Loucy (cell line): ENCODE data around the gene CS.

Experiments used
- H2AFZ ChIP-seq: fragments of 200-600 bp; sonication (generic); 2 replicates; pipeline ENCODE4 v1.6.0; 2016; ENCODE audit warnings: antibody characterized with exemption, mild to moderate bottlenecking, low read length, moderate library complexity
- H3F3A ChIP-seq: fragments of 200-600 bp; 2 replicates; pipeline ENCODE4 v1.6.0; 2016; ENCODE audit warnings: antibody characterized with exemption, low read depth, mild to moderate bottlenecking
- H3K27me3 ChIP-seq: fragments of 200-600 bp; sonication (generic); 2 replicates; pipeline ENCODE4 v1.6.1; 2014; ENCODE audit warnings: low read length, mild to moderate bottlenecking; ENCODE audit not compliant: insufficient read depth, poor library complexity, severe bottlenecking
- H3K36me3 ChIP-seq: fragments of 200-600 bp; sonication (generic); 2 replicates; pipeline ENCODE4 v1.6.1; 2016; ENCODE audit warnings: low read length; ENCODE audit not compliant: insufficient read depth
- H3K4me1 ChIP-seq: fragments of 200-600 bp; sonication (generic); 2 replicates; pipeline ENCODE4 v1.5.1; 2014; ENCODE audit warnings: low read length, mild to moderate bottlenecking; ENCODE audit not compliant: insufficient read depth, poor library complexity, severe bottlenecking
- H3K4me2 ChIP-seq: fragments of 200-600 bp; sonication (generic); 2 replicates; pipeline ENCODE4 v1.6.0; 2014; ENCODE audit warnings: antibody characterized with exemption, low read length, low read depth, mild to moderate bottlenecking; ENCODE audit not compliant: poor library complexity, severe bottlenecking
- H3K4me3 ChIP-seq: fragments of 200-600 bp; sonication (generic); 2 replicates; pipeline ENCODE4 v1.5.1; 2014; ENCODE audit warnings: low read length, mild to moderate bottlenecking, mixed read lengths; ENCODE audit not compliant: poor library complexity, severe bottlenecking
- H3K79me2 ChIP-seq: fragments of 200-600 bp; sonication (generic); 2 replicates; pipeline ENCODE4 v1.6.1; 2014; ENCODE audit warnings: low read length; ENCODE audit not compliant: insufficient read depth
- H3K9ac ChIP-seq: fragments of 200-600 bp; sonication (generic); 2 replicates; pipeline ENCODE4 v1.6.0; 2014; ENCODE audit warnings: mild to moderate bottlenecking, low read depth, low read length, moderate library complexity; ENCODE audit not compliant: poor library complexity, severe bottlenecking
- H3K9me2 ChIP-seq: fragments of 200-600 bp; sonication (generic); replicated peaks from 2 replicates; pipeline ENCODE4 v1.6.1; 2016; ENCODE audit warnings: low read depth, low read length, mixed read lengths
- H3K9me3 ChIP-seq: fragments of 200-600 bp; sonication (generic); 2 replicates; pipeline ENCODE4 v1.6.1; 2014; ENCODE audit warnings: mild to moderate bottlenecking, antibody characterized with exemption, low read length, low read depth; ENCODE audit not compliant: insufficient read depth
- H4K20me1 ChIP-seq: fragments of 200-600 bp; sonication (generic); 2 replicates; pipeline ENCODE4 v1.6.0; 2014; ENCODE audit warnings: antibody characterized with exemption, low read length, mild to moderate bottlenecking; ENCODE audit not compliant: insufficient read depth, poor library complexity, severe bottlenecking
- CTCF ChIP-seq: fragments of 200-600 bp; sonication (generic); conservative IDR thresholded peaks from 2 replicates; pipeline ENCODE4 v1.5.1; 2014; ENCODE audit warnings: mild to moderate bottlenecking, antibody characterized with exemption, low read length
- EZH2phosphoT487 ChIP-seq: fragments of 200-600 bp; IDR thresholded peaks from 2 replicates; pipeline ENCODE4 v1.6.1; 2018; ENCODE audit warnings: antibody characterized with exemption, mild to moderate bottlenecking, moderate library complexity, borderline replicate concordance

Gene CS

DNA sequence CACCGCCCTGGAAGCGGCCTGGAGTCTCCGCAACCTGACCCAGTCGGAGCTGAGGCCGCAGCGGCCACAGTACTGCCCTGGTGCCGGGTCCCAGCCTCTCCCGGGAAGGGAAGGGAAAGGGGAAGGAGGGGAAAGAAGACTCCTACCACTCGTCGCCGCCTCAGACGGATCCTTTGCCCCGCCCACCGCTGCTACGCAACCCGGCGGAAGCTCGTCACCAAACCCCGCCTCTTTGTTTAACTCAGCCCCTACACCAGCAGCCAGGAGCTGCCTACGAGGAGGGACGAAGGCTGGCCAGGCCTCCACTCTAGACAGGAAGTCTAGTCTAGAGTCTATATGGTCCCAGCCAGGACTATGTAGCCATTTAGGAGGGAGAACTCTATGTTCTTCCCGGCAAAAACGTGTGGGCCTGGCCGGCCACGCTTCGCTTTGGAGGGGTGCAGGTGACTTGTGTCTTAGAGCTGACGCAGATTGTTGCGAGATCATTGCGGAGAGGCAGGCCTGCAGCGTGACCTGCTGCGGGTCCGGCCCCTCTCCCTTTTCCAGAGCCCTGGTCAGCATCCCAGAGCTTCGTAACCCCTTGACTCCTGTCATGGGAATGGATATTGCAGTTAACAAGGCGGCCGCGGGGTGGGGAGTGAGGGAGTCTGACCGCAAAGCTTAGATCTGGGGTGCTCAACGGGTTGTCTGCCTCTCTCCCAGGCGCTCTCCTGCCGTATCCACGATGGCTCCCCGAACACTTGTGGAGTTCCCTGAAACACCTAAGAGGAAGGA is 78.2 kb downstream of the CS start, which contains the start of gene RNF41:
Gene RNF41, minus strand, starts transcription at position 166 of the 774 bp plus-strand sequence. CDS start 7,875 bp downstream, outside the sequence.
- Histone ChIP-seq H2AFZ (peak within 1 kb of the TSS; percentile 78), H4K20me1 (peaks cover 6% of the 10 kb centered on the region), H3K9me3 (no peaks in the 10 kb centered on the region), H3K27me3 (no peaks in the 10 kb centered on the region), H3K36me3 (no peaks in the 10 kb centered on the region), H3K4me1 (peaks cover 28% of the 10 kb centered on the region), H3K9ac (peak within 1 kb of the TSS; percentile 89), H3K9me2 (no peaks in the 10 kb centered on the region), H3K4me2 (peak within 1 kb of the TSS; percentile 98), H3K4me3 (peak within 1 kb of the TSS; percentile 90), H3K79me2 (peaks cover 25% of the 10 kb centered on the region), H3F3A (no peaks in the 10 kb centered on the region)
- no peak for TF ChIP-seq EZH2phosphoT487
- 0 out of 2 replicates have a peak, but pooled peaks have one; percentile 10 for TF ChIP-seq CTCF
